ENCODE measurements around the gene OR2A25.

OR2A25 gene, protein sequence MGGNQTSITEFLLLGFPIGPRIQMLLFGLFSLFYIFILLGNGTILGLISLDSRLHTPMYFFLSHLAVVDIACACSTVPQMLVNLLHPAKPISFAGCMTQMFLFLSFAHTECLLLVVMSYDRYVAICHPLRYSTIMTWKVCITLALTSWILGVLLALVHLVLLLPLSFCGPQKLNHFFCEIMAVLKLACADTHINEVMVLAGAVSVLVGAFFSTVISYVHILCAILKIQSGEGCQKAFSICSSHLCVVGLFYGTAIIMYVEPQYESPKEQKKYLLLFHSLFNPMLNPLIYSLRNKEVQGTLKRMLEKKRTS

DNA sequence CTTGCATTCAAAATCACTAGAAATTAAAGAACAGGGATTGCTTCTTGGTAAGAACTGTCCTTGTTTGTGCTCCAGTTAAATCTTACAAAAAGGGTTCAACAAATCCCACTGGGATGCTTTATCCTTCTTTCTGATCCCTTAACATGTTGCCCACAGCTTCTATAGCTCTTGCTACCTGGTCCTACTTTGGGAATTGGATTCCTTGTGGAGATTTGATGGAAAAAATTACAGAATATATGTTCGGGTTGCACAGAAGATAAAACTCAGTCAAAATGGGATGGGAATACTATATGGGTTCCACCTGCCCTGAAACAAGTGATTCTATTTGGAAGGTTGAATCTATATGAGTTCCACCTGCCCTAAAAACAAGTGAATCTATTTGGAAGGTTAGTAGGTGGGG is at the start of gene OR2A25:
OR2A25 (plus strand) TSS at position 301 of the 400 bp plus-strand sequence. CDS start 4,409 bp downstream, outside the sequence.
- Mint-ChIP-seq H3K9me3 (ENCODE audit: low read depth) (no peaks in the 10 kb centered on the region), H3K27ac (no peak within 1 kb of the TSS), H3K4me3 (no peak within 1 kb of the TSS), H3K27me3 (peaks cover 7% of the 10 kb centered on the region), H3K4me1 (ENCODE audit: low read depth) (no peaks in the 10 kb centered on the region), H3K36me3 (no peaks in the 10 kb centered on the region)

DNA sequence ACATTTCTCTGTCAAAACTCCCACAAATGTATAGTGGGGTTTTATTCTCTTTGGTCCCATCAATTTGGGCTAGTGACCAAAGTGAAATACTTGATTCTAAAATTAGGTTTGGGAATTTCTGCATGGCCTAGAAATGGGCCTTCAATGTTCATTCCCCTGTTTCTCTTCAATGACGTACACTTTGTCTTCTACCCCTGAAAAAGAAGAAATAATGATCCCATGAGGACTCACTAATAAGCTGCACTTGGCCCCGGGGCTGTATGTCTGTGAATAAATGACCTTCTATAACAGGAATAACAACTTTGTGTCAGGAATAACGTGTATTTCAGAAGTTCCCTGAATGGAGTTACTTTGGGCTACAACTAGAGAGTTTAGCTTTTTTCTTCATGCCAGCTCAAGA is 49.3 kb upstream of the OR2A25 start:
- Mint-ChIP-seq H3K27ac (no peak overlapping the region), H3K36me3 (no peaks in the 10 kb centered on the region), H3K27me3 (no peaks in the 10 kb centered on the region), H3K9me3 (ENCODE audit: low read depth) (no peaks in the 10 kb centered on the region), H3K4me1 (ENCODE audit: low read depth) (no peaks in the 10 kb centered on the region), H3K4me3 (no peak overlapping the region)

DNA sequence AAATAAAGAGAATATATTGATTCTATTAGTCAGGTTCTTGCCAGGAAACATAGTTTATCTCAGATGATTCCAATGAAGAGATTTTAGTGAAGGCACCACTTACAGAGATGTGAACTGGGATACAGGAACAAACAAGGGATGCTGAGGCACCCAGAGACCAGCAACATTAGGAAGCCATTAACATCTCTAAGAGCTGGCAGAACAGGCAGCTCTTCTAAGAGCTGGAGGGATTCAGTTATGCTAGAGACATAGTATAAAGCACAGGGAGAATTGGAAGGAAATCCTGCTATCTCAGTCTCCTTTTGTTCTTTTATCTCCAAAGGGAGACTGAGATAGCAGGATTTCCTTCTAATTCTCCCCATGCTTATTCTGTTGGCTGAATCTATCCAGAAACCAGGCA is 47.4 kb upstream of the OR2A25 start:
- no peaks in the 10 kb centered on the region for H3K9me3 Mint-ChIP-seq (ENCODE audit: low read depth)
- no peaks in the 10 kb centered on the region for H3K4me1 Mint-ChIP-seq (ENCODE audit: low read depth)
- H3K4me3 Mint-ChIP-seq: no peak overlapping the region
- no peaks in the 10 kb centered on the region for H3K27me3 Mint-ChIP-seq
- no peak overlapping the region for H3K27ac Mint-ChIP-seq
- H3K36me3 Mint-ChIP-seq: no peaks in the 10 kb centered on the region

DNA sequence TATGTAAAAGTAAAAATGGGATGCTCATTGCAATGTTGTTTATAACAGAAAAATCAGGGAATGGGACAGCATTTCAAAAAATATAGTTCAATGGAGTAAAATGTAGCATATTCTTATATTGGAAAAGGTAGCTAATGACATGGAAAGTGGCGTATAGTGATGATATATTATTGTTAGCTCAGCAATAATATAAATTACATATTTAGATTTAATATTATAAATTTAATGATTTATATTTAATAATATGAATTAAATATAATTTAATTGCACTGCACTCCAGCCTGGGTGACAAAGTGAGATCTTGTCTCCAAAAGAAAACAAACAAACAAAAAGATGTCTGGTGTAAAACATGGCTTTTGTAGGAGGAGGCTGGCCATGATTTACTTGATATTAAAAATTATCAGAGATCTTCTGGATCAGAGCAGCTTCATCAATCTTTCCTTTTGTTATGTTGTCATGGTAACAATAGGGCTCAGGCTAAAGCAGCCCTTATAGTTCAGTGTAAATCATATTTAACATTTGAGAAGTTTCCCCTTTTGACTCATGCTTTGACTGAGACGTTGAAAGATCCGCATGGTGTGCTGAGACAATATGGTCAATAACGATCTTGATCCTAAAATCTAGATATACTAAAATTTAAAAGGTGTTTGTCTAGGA is 46.3 kb upstream of the OR2A25 start:
- H3K27me3 Mint-ChIP-seq: no peaks in the 10 kb centered on the region
- H3K4me3 Mint-ChIP-seq: no peak overlapping the region
- peaks cover 3% of the 10 kb centered on the region for H3K4me1 Mint-ChIP-seq (ENCODE audit: low read depth)
- H3K36me3 Mint-ChIP-seq: no peaks in the 10 kb centered on the region
- H3K9me3 Mint-ChIP-seq (ENCODE audit: low read depth): no peaks in the 10 kb centered on the region
- H3K27ac Mint-ChIP-seq: no peak overlapping the region

GRCh38 chr7:144024213-144024612 is 45.4 kb upstream of the OR2A25 start:
- H3K27ac Mint-ChIP-seq: no peak overlapping the region
- no peak overlapping the region for H3K4me3 Mint-ChIP-seq
- no peaks in the 10 kb centered on the region for H3K9me3 Mint-ChIP-seq (ENCODE audit: low read depth)
- H3K27me3 Mint-ChIP-seq: no peaks in the 10 kb centered on the region
- H3K36me3 Mint-ChIP-seq: no peaks in the 10 kb centered on the region
- peaks cover 3% of the 10 kb centered on the region for H3K4me1 Mint-ChIP-seq (ENCODE audit: low read depth)

DNA sequence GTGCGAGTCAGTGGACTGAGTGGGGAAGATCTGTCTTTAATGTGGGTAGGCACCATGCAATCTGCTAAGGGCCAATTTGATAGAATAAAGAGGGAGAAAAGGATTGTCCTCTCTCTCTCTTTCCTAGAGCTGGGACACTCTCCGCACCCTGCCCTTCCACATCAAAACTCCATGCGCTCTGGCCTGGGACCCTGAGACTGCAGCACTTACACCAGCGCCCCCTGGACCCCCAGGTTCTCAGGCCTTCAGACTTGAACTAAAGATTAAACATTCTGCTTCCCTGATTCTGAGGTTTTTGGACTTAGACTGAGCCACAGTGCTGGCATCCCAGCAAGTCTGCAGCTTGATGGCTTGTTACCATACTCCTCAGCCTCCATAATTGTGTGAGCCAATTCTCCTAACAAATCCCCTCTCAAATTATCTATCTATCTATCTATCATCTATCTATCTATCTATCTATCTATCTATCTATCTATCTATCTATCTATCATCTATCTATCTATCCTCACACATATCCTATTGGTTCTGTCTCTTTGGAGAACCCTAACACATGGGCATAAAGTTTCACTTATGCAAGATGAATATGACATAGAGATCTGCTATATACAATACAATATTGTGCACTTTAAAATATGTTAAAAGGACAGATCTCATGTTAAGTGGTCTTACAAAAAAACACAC is 43.3 kb upstream of the OR2A25 start:
- no peaks in the 10 kb centered on the region for H3K9me3 Mint-ChIP-seq (ENCODE audit: low read depth)
- no peak overlapping the region for H3K4me3 Mint-ChIP-seq
- H3K36me3 Mint-ChIP-seq: no peaks in the 10 kb centered on the region
- H3K4me1 Mint-ChIP-seq (ENCODE audit: low read depth): peaks cover 3% of the 10 kb centered on the region
- H3K27me3 Mint-ChIP-seq: no peaks in the 10 kb centered on the region
- H3K27ac Mint-ChIP-seq: no peak overlapping the region

- Mint-ChIP-seq H3K27ac (no peak overlapping the region), H3K4me1 (ENCODE audit: low read depth) (peaks cover 3% of the 10 kb centered on the region), H3K9me3 (ENCODE audit: low read depth) (no peaks in the 10 kb centered on the region), H3K36me3 (no peaks in the 10 kb centered on the region), H3K27me3 (no peaks in the 10 kb centered on the region), H3K4me3 (no peak overlapping the region)
Observed at GRCh38 chr7:144027070-144027469, 42.5 kb upstream of the OR2A25 start.

GRCh38 chr7:144027974-144028373 is 41.6 kb upstream of the OR2A25 start:
- no peaks in the 10 kb centered on the region for H3K9me3 Mint-ChIP-seq (ENCODE audit: low read depth)
- H3K4me3 Mint-ChIP-seq: no peak overlapping the region
- no peaks in the 10 kb centered on the region for H3K36me3 Mint-ChIP-seq
- H3K4me1 Mint-ChIP-seq (ENCODE audit: low read depth): peaks cover 3% of the 10 kb centered on the region
- no peak overlapping the region for H3K27ac Mint-ChIP-seq
- H3K27me3 Mint-ChIP-seq: peaks cover 4% of the 10 kb centered on the region

DNA sequence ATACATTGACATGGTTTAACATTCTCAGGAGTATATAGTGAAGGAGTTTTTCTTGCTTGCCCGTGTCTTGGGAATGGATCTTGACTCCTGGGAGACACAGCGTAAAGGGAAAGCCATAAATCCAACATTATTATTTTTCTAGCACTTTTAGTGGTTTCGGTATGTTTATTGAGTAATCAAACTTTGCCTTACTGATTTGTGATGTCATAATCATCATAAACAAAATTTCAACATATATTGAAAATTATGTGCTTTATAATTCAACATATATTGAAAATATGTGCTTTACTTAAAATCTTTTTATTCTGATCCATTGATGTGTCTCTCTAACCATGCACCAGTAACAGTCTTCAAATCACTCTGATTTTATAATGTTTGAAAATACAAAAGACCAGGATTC is 41.1 kb upstream of the OR2A25 start:
- H3K27me3 Mint-ChIP-seq: peaks cover 4% of the 10 kb centered on the region
- no peak overlapping the region for H3K27ac Mint-ChIP-seq
- no peaks in the 10 kb centered on the region for H3K36me3 Mint-ChIP-seq
- H3K9me3 Mint-ChIP-seq (ENCODE audit: low read depth): no peaks in the 10 kb centered on the region
- H3K4me1 Mint-ChIP-seq (ENCODE audit: low read depth): peaks cover 3% of the 10 kb centered on the region
- no peak overlapping the region for H3K4me3 Mint-ChIP-seq

GRCh38 chr7:144032516-144032915 is 37.1 kb upstream of the OR2A25 start:
- H3K4me3 Mint-ChIP-seq: no peak overlapping the region
- H3K27ac Mint-ChIP-seq: no peak overlapping the region
- no peaks in the 10 kb centered on the region for H3K9me3 Mint-ChIP-seq (ENCODE audit: low read depth)
- H3K4me1 Mint-ChIP-seq (ENCODE audit: low read depth): peaks cover 2% of the 10 kb centered on the region
- peaks cover 7% of the 10 kb centered on the region for H3K27me3 Mint-ChIP-seq
- H3K36me3 Mint-ChIP-seq: no peaks in the 10 kb centered on the region

GRCh38 chr7:144032985-144033709 is 36.5 kb upstream of the OR2A25 start:
- H3K27me3 Mint-ChIP-seq: peaks cover 7% of the 10 kb centered on the region
- no peaks in the 10 kb centered on the region for H3K36me3 Mint-ChIP-seq
- no peaks in the 10 kb centered on the region for H3K9me3 Mint-ChIP-seq (ENCODE audit: low read depth)

GRCh38 chr7:144035385-144035784 is 34.2 kb upstream of the OR2A25 start:
- Mint-ChIP-seq H3K27ac (no peak overlapping the region), H3K4me3 (no peak overlapping the region), H3K27me3 (peaks cover 7% of the 10 kb centered on the region), H3K36me3 (no peaks in the 10 kb centered on the region), H3K4me1 (ENCODE audit: low read depth) (no peaks in the 10 kb centered on the region), H3K9me3 (ENCODE audit: low read depth) (no peaks in the 10 kb centered on the region)

More at GRCh38 chr7:144032985-144033709, 36.5 kb upstream of the OR2A25 start:
- Mint-ChIP-seq H3K27ac (no peak overlapping the region), H3K4me3 (no peak overlapping the region), H3K4me1 (ENCODE audit: low read depth) (no peaks in the 10 kb centered on the region)

DNA sequence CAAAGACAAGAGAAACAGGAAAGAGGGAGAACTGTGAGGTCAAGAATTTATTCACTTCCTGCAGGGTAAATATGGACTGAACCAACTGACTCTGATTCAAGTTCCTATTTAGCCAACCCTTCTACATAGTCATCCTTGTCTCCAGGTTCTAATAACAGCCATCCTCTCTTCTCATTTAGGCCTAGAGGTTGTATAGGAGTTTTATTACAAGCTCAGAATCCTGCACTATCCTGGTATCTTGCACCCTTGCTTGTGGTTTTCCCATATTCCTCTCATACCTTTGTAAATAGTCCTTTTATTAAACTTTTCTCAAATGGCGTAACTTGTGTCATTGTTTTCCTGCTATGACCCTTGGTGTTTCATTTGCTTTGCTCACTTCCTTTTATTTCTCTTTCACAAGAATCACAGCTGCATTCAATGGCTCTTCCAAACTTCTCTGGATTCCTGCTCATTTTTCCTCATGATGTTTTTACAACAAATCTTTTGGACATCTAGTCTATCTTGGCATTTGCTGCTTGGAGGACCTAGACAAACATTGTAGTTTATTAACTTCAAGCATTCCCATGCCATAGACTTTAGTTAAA is 33.2 kb upstream of the OR2A25 start:
- Mint-ChIP-seq H3K36me3 (no peaks in the 10 kb centered on the region), H3K27me3 (peaks cover 7% of the 10 kb centered on the region), H3K4me1 (ENCODE audit: low read depth) (no peaks in the 10 kb centered on the region), H3K27ac (no peak overlapping the region), H3K4me3 (no peak overlapping the region), H3K9me3 (ENCODE audit: low read depth) (no peaks in the 10 kb centered on the region)

DNA sequence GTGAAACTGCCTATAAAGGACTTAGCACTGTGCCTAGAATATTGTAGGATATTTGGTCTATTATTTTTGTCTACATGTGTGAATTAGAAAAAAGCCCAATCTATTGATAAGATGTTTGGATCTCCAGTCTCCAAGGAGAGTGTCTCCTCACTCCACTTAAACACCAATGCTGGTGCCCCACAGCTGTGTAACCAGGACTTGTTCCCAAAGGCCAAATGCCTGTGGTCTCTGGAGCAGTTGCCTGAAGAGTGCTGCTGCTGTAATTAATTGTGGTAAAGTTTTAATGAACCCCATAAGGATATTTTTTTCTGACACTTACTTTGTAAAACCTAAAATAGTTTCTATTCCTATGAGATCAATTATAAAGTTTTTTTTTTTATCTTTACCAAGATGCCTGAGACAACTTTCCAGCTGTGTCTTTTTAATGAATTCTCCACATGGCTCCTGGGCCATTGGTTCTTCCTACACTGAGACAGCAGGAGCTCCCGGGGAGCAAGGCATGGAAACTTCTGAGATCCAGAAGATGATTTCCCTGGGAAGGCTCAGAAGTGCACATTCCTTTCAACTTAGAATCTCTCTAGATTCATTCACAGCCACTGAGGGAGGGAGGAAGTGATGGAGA is 32.1 kb upstream of the OR2A25 start:
- H3K4me1 Mint-ChIP-seq (ENCODE audit: low read depth): no peaks in the 10 kb centered on the region
- peaks cover 7% of the 10 kb centered on the region for H3K27me3 Mint-ChIP-seq
- no peaks in the 10 kb centered on the region for H3K36me3 Mint-ChIP-seq
- no peak overlapping the region for H3K4me3 Mint-ChIP-seq
- H3K9me3 Mint-ChIP-seq (ENCODE audit: low read depth): no peaks in the 10 kb centered on the region
- no peak overlapping the region for H3K27ac Mint-ChIP-seq

All from activated naive CD8-positive, alpha-beta T cell (primary cell).